Adipose tissue (tissue), 3 donors: ENCODE measurements around the gene RBM22. TPM values are rescaled to one million over a fixed set of nuclear protein-coding genes. Genes with fewer than 3 reads are reported as not detected.

Experiments
- H3K27ac ChIP-seq: one replicate; pipeline ENCODE4 v1.5.1; 2013; ENCODE audit warnings: low read depth, low read length
- WGBS, 3 donors: extraction: QIAGEN DNeasy Blood & Tissue Kit; methylation state at CpG; one replicate each; pipeline ENCODE4 v1.1.7; 2013; 5-methylcytosine and 5-hydroxymethylcytosine counted together
- polyA plus RNA-seq, 3 donors: library from polyadenylated mRNA; stranded (reverse); fragments of 200-250 nt; gene quantifications; one replicate each; pipeline ENCODE4 v1.2.3, GENCODE V29; 2013
- donor health status: healthy with polysubstance abuse.
- donor health status: Bipolar disorder and iron deficiency.
- donor health status: healthy.

RBM22 gene
- polyA plus RNA-seq, 3 donors, result 17.0 to 24.4 (median 24.1) TPM

- WGBS, 3 donors, result 91 to 97% (median 95%) methylated on average over 4 of the region's 4 CpGs
- H3K27ac ChIP-seq, result no peak overlapping the region
These were observed 42.7 kb downstream of the RBM22 start for GRCh38 chr5:150658121-150658520.

GRCh38 chr5:150656191-150657132 lies 44.4 kb downstream of the RBM22 start:
- H3K27ac ChIP-seq, result no peak overlapping the region
- 2 to 4% (median 3%) methylated on average over 70 to 86 of the region's 99 CpGs for WGBS, 3 donors

GRCh38 chr5:150655221-150655620 lies 45.6 kb downstream of the RBM22 start:
- 78 to 93% (median 87%) methylated on average over 3 of the region's 3 CpGs for WGBS, 3 donors
- no peak overlapping the region for H3K27ac ChIP-seq

- WGBS, 3 donors, result 77 to 85% (median 83%) methylated on average over 2 of the region's 2 CpGs
- no peak overlapping the region for H3K27ac ChIP-seq
These were observed 46.9 kb downstream of the RBM22 start for GRCh38 chr5:150653762-150654556.

GRCh38 chr5:150653145-150653761 lies 47.6 kb downstream of the RBM22 start:
- 77 to 78% (median 77%) methylated on average over 5 of the region's 5 CpGs for WGBS, 3 donors
- H3K27ac ChIP-seq, result no peak overlapping the region

- no peak overlapping the region for H3K27ac ChIP-seq
- WGBS, 3 donors, result 72 to 80% (median 77%) methylated on average over 13 of the region's 13 CpGs
These were observed 48.8 kb downstream of the RBM22 start for GRCh38 chr5:150651924-150652671.

GRCh38 chr5:150651382-150651781 lies 49.5 kb downstream of the RBM22 start:
- H3K27ac ChIP-seq, result no peak overlapping the region
- WGBS, 3 donors, result 58 to 79% (median 71%) methylated on average over 1 of the region's 1 CpG

GRCh38 chr5:150650021-150651006 lies 50.5 kb downstream of the RBM22 start:
- 85 to 92% (median 88%) methylated on average over 38 of the region's 38 CpGs for WGBS, 3 donors
- no peak overlapping the region for H3K27ac ChIP-seq

GRCh38 chr5:150649108-150650020 lies 51.5 kb downstream of the RBM22 start:
- 93 to 94% (median 93%) methylated on average over 44 to 46 of the region's 46 CpGs for WGBS, 3 donors
- no peak overlapping the region for H3K27ac ChIP-seq

- 91 to 93% (median 93%) methylated on average over 16 of the region's 16 CpGs for WGBS, 3 donors
- no peak overlapping the region for H3K27ac ChIP-seq
These were observed 52.4 kb downstream of the RBM22 start for GRCh38 chr5:150648294-150649107.

- no peak overlapping the region for H3K27ac ChIP-seq
- 52 to 73% (median 66%) methylated on average over 25 of the region's 25 CpGs for WGBS, 3 donors
These were observed 53.3 kb downstream of the RBM22 start for GRCh38 chr5:150647275-150648251.

- 59 to 72% (median 66%) methylated on average over 4 of the region's 4 CpGs for WGBS, 3 donors
- H3K27ac ChIP-seq, result no peak overlapping the region
These were observed 55.7 kb downstream of the RBM22 start for GRCh38 chr5:150645070-150645700.

GRCh38 chr5:150644514-150644913 lies 56.3 kb downstream of the RBM22 start:
- WGBS, 3 donors, result 29 to 57% (median 55%) methylated on average over 2 of the region's 2 CpGs

GRCh38 chr5:150644058-150644457 lies 56.8 kb downstream of the RBM22 start:
- WGBS, 3 donors, result 57 to 86% (median 75%) methylated on average over 5 of the region's 5 CpGs
- no peak overlapping the region for H3K27ac ChIP-seq

More at GRCh38 chr5:150644514-150644913, 56.3 kb downstream of the RBM22 start:
- no peak overlapping the region for H3K27ac ChIP-seq
